HS-5 (cell line): ENCODE data around the gene SIRT2.
"Not testable (repeated sequence)": the region's sequence is repeated elsewhere in the genome, so short reads cannot be mapped to it uniquely, and the experiment has no call there.

ENCODE experiments used
- DNase-seq: peaks from one replicate; pipeline ENCODE4 v3.0.0-alpha.2; 2012; ENCODE audit warnings: low read depth

The SIRT2 gene

GRCh38 chr19:38898788-38899446, 501 bp downstream of the SIRT2 start:
- DNase-seq, result no peak

- DNase-seq, result no peak
Observed at GRCh38 chr19:38894968-38895367, 4.5 kb downstream of the SIRT2 start.

GRCh38 chr19:38893341-38893771, 6.1 kb downstream of the SIRT2 start:
- no peak for DNase-seq

GRCh38 chr19:38892841-38893240, 6.6 kb downstream of the SIRT2 start:
- DNase-seq, result no peak

- DNase-seq, result no peak
Observed at GRCh38 chr19:38891771-38892170, 7.6 kb downstream of the SIRT2 start.

- no peak for DNase-seq
Observed at GRCh38 chr19:38890686-38891085, 8.7 kb downstream of the SIRT2 start.

- DNase-seq, result no peak
Observed at GRCh38 chr19:38889803-38890202, 9.6 kb downstream of the SIRT2 start.

GRCh38 chr19:38888876-38889275, 10.5 kb downstream of the SIRT2 start:
- no peak for DNase-seq

GRCh38 chr19:38884691-38885090, 14.7 kb downstream of the SIRT2 start:
- DNase-seq, result not testable (repeated sequence)

GRCh38 chr19:38883286-38883685, 16.1 kb downstream of the SIRT2 start:
- DNase-seq, result no peak

GRCh38 chr19:38880882-38881609, 18.4 kb downstream of the SIRT2 start:
- no peak for DNase-seq

GRCh38 chr19:38880076-38880881, 19.1 kb downstream of the SIRT2 start:
- DNase-seq, result no peak

GRCh38 chr19:38879400-38879751, 20.0 kb downstream of the SIRT2 start:
- DNase-seq, result no peak

- DNase-seq, result no peak
Observed at GRCh38 chr19:38878575-38879399, 20.6 kb downstream of the SIRT2 start.

GRCh38 chr19:38877781-38878574, 21.4 kb downstream of the SIRT2 start, which contains the start of gene RINL:
TSS of gene RINL (minus strand) at chr19:38878275. CDS start at chr19:38876742, 1,533 bp downstream.
- no peak for DNase-seq

- no peak for DNase-seq
Observed at GRCh38 chr19:38875656-38876395, 23.6 kb downstream of the SIRT2 start.

GRCh38 chr19:38873400-38873799, 26.0 kb downstream of the SIRT2 start:
- not testable (repeated sequence) for DNase-seq

GRCh38 chr19:38870612-38871011, 28.8 kb downstream of the SIRT2 start:
- no peak for DNase-seq

GRCh38 chr19:38869836-38870607, 29.4 kb downstream of the SIRT2 start:
- no peak for DNase-seq
